Spleen (tissue), 11 donors: ENCODE data around the gene TMTC2. TPM values are rescaled to one million over a fixed set of nuclear protein-coding genes. Genes with fewer than 3 reads are reported as not detected.

Experiments used
- DNase-seq: peaks from one replicate; pipeline ENCODE4 v3.0.0-alpha.2; 2020
- H3K27ac ChIP-seq, 8 donors: fragments of 200-600 bp; sonication (generic) in 7 of 8; 1 replicate in 4 of 8; 2 replicates in 4 of 8; pipeline versions ENCODE4 v1.5.0 to v1.8.0; 2016 to 2021; ENCODE audit warnings: inconsistent platforms in 4 of 8, mild to moderate bottlenecking in 4 of 8, moderate library complexity in 1 of 8
- H3K27me3 ChIP-seq, 7 donors: fragments of 200-600 bp; sonication (generic) in 6 of 7; replicated peaks in 1 of 7; 1 replicate in 4 of 7; 2 replicates in 3 of 7; pipeline versions ENCODE4 v1.5.0 to v1.8.0; 2016 to 2021; ENCODE audit warnings: inconsistent platforms in 3 of 7, mild to moderate bottlenecking in 1 of 7
- H3K36me3 ChIP-seq, 6 donors: fragments of 200-600 bp; sonication (generic) in 5 of 6; 1 replicate in 4 of 6; 2 replicates in 2 of 6; pipeline versions ENCODE4 v1.5.0 to v1.8.0; 2016 to 2021; ENCODE audit warnings: inconsistent platforms in 2 of 6
- H3K4me1 ChIP-seq, 6 donors: fragments of 200-600 bp; sonication (generic) in 5 of 6; 1 replicate in 3 of 6; 2 replicates in 3 of 6; pipeline versions ENCODE4 v1.5.0 to v1.8.0; 2016 to 2021; ENCODE audit warnings: inconsistent platforms in 3 of 6
- H3K4me3 ChIP-seq, 8 donors: fragments of 200-600 bp; sonication (generic) in 7 of 8; 1 replicate in 4 of 8; 2 replicates in 4 of 8; pipeline versions ENCODE4 v1.5.0 to v1.8.0; 2016 to 2021; ENCODE audit warnings: inconsistent platforms in 4 of 8, mild to moderate bottlenecking in 4 of 8, moderate library complexity in 2 of 8
- H3K9me3 ChIP-seq, 8 donors: fragments of 200-600 bp; sonication (generic) in 7 of 8; 1 replicate in 4 of 8; 2 replicates in 4 of 8; pipeline versions ENCODE4 v1.5.0 to v1.8.0; 2016 to 2021; ENCODE audit warnings: inconsistent platforms in 4 of 8
- CTCF ChIP-seq, 11 experiments: fragments of 200-600 bp in 7 of 11; fragments of 450-650 bp in 4 of 11; sonication (generic) in 4 of 11; IDR thresholded peaks in 8 of 11; conservative IDR thresholded peaks in 3 of 11; 1 replicate in 7 of 11; 2 replicates in 4 of 11; pipeline versions ENCODE4 v1.4.0 to v1.8.0; 2016 to 2021; ENCODE audit warnings: antibody characterized with exemption in 11 of 11, inconsistent platforms in 4 of 11, mild to moderate bottlenecking in 1 of 11
- POLR2A ChIP-seq, 3 donors: fragments of 450-650 bp; IDR thresholded peaks; one replicate each; pipeline ENCODE4 v1.5.1; 2017; ENCODE audit warnings: antibody characterized with exemption in 3 of 3, mild to moderate bottlenecking in 1 of 3
- POLR2AphosphoS5 ChIP-seq, 3 donors: sonication (generic); formaldehyde crosslinking; IDR thresholded peaks; one replicate each; pipeline ENCODE4 v1.5.1; 2017; ENCODE audit warnings: antibody characterized with exemption in 3 of 3
- WGBS, 5 donors: extraction: QIAGEN DNeasy Blood & Tissue Kit in 3 of 5; methylation state at CpG; one replicate each; pipeline versions ENCODE4 v1.1.5 to v1.1.7; 2013 to 2018; 5-methylcytosine and 5-hydroxymethylcytosine counted together
- intact Hi-C: fragments of 100-400 bp; cut with DNase I; formaldehyde crosslinking; loops from one replicate; pipeline ENCODE4 v1.15.0; 2023; ENCODE audit warnings: low total_unique reads
- polyA plus RNA-seq, 3 donors: library from polyadenylated mRNA; stranded (reverse); fragments of 200-250 nt; gene quantifications; one replicate each; pipeline ENCODE4 v1.2.1, GENCODE V29; 2013
- total RNA-seq, 7 donors: library from RNA; depleted of rRNA in 3 of 7; stranded (reverse); fragments of >200 nt in 3 of 7; fragmentation: NEBNext Ultra II Directional in 4 of 7; extraction: Animal tissue kit (Norgen Biotek cat#: 25700) in 4 of 7; gene quantifications; one replicate each; pipeline versions ENCODE4 v1.1.0 to v1.2.1, GENCODE V29; 2016 to 2021
- donor health status: healthy with polysubstance abuse.
- donor health status: DM: no; HTN: no; CAD: no; lungs with moderate emphysema.
- donor health status: DM: no; HTN: no; CAD: no.
- donor health status: Bipolar disorder and iron deficiency.
- donor health status: healthy.
- donor health status: DM: no; HTN: no; CAD: no.
- donor health status: DM: yes; HTN: yes; CAD: no.

TMTC2 gene
- total and polyA plus RNA-seq, 10 donors = 0.74 to 8.5 (median 4.0) TPM

- intact Hi-C loops = no loop called here
- H3K4me3 ChIP-seq = no peak overlapping the region
- H3K36me3 ChIP-seq = no peaks in the 10 kb centered on the region
- H3K4me1 ChIP-seq = no peaks in the 10 kb centered on the region
- no peak for DNase-seq
- H3K27ac ChIP-seq = no peak overlapping the region
- H3K9me3 ChIP-seq = peaks cover 0 to 40% (median 14%) of the 10 kb centered on the region in 8 donors
- TF ChIP-seq CTCF (IDR thresholded peaks at IDR 0.05 in 8 of 11, conservative IDR thresholded peaks at IDR 0.05 in 3 of 11) (no peak), POLR2AphosphoS5 (IDR thresholded peaks at IDR 0.05) (no peak), POLR2A (IDR thresholded peaks at IDR 0.05) (no peak)
- no peaks in the 10 kb centered on the region for H3K27me3 ChIP-seq
- 83 to 94% (median 92%) methylated on average over 6 of the region's 6 CpGs for WGBS, 5 donors
Observed at GRCh38 chr12:83074358-83074894, 387.7 kb downstream of the TMTC2 start.

- TF ChIP-seq CTCF (IDR thresholded peaks at IDR 0.05 in 8 of 11, conservative IDR thresholded peaks at IDR 0.05 in 3 of 11) (no peak), POLR2A (IDR thresholded peaks at IDR 0.05) (no peak), POLR2AphosphoS5 (IDR thresholded peaks at IDR 0.05) (no peak)
- DNase-seq = no peak
- Histone ChIP-seq H3K4me3 (no peak overlapping the region), H3K36me3 (no peaks in the 10 kb centered on the region), H3K27ac (no peak overlapping the region), H3K4me1 (no peaks in the 10 kb centered on the region), H3K27me3 (no peaks in the 10 kb centered on the region), H3K9me3 (peaks cover 0 to 34% (median 14%) of the 10 kb centered on the region in 8 donors)
- intact Hi-C loops = no loop called here
- 81 to 95% (median 87%) methylated on average over 1 of the region's 1 CpG for WGBS, 5 donors
Observed at GRCh38 chr12:83075471-83075870, 388.8 kb downstream of the TMTC2 start.

GRCh38 chr12:83077041-83077440, 390.3 kb downstream of the TMTC2 start:
- no peak for DNase-seq
- Histone ChIP-seq H3K4me3 (no peak overlapping the region), H3K27me3 (no peaks in the 10 kb centered on the region), H3K9me3 (peaks cover 0 to 27% (median 12%) of the 10 kb centered on the region in 8 donors), H3K4me1 (no peaks in the 10 kb centered on the region), H3K36me3 (no peaks in the 10 kb centered on the region), H3K27ac (no peak overlapping the region)
- intact Hi-C loops = no loop called here
- TF ChIP-seq CTCF (IDR thresholded peaks at IDR 0.05 in 8 of 11, conservative IDR thresholded peaks at IDR 0.05 in 3 of 11) = no peak
- no peak for TF ChIP-seq POLR2A (IDR thresholded peaks at IDR 0.05)
- no peak for TF ChIP-seq POLR2AphosphoS5 (IDR thresholded peaks at IDR 0.05)
- WGBS, 5 donors = 85 to 92% (median 88%) methylated on average over 6 of the region's 6 CpGs

- H3K4me1 ChIP-seq = no peaks in the 10 kb centered on the region
- H3K9me3 ChIP-seq = no peaks in the 10 kb centered on the region
- 63 to 75% (median 72%) methylated on average over 5 of the region's 5 CpGs for WGBS, 5 donors
- DNase-seq = no peak
- no peak overlapping the region for H3K27ac ChIP-seq
- intact Hi-C loops = no loop called here
- no peaks in the 10 kb centered on the region for H3K36me3 ChIP-seq
- TF ChIP-seq POLR2AphosphoS5 (IDR thresholded peaks at IDR 0.05) (no peak), CTCF (IDR thresholded peaks at IDR 0.05 in 8 of 11, conservative IDR thresholded peaks at IDR 0.05 in 3 of 11) (no peak), POLR2A (IDR thresholded peaks at IDR 0.05) (no peak)
- no peaks in the 10 kb centered on the region for H3K27me3 ChIP-seq
- H3K4me3 ChIP-seq = no peak overlapping the region
Observed at GRCh38 chr12:83082690-83083276, 396.1 kb downstream of the TMTC2 start.
